Activated naive CD4-positive, alpha-beta T cell treated with anti-CD3 and anti-CD28 coated beads for 36 hours (primary cell): Measurements from ENCODE around the gene SLC35G4. TPM values are rescaled to one million over a fixed set of nuclear protein-coding genes. Genes with fewer than 3 reads are reported as not detected.
"Not testable (repeated sequence)": the region's sequence is repeated elsewhere in the genome, so short reads cannot be mapped to it uniquely, and the experiment has no call there.

Experiments
- CTCF ChIA-PET: fragments of 350-600 bp; sonication (Branson Sonifier 250); formaldehyde crosslinking; loops from one replicate; lab custom pipeline; 2021; ENCODE audit warnings: antibody characterized with exemption; lab: Charles Lee
- DNase-seq: peaks from one replicate; pipeline ENCODE4 v3.0.0-alpha.2; 2020
- H3K27ac Mint-ChIP-seq: one replicate; pipeline ENCODE4 v1.8.0; 2021; ENCODE audit warnings: mild to moderate bottlenecking, mixed read lengths
- H3K27me3 Mint-ChIP-seq: one replicate; pipeline ENCODE4 v1.8.0; 2021; ENCODE audit warnings: low read depth, mixed read lengths
- H3K36me3 Mint-ChIP-seq: one replicate; pipeline ENCODE4 v1.8.0; 2021; ENCODE audit warnings: low read depth, mixed read lengths
- H3K4me1 Mint-ChIP-seq: one replicate; pipeline ENCODE4 v1.8.0; 2021; ENCODE audit warnings: low read depth, mixed read lengths
- H3K4me3 Mint-ChIP-seq: one replicate; pipeline ENCODE4 v1.8.0; 2021; ENCODE audit warnings: mild to moderate bottlenecking, moderate library complexity, mixed read lengths
- H3K9me3 Mint-ChIP-seq: one replicate; pipeline ENCODE4 v1.8.0; 2021; ENCODE audit warnings: mixed read lengths
- intact Hi-C: fragments of 100-400 bp; cut with micrococcal nuclease; formaldehyde crosslinking; loops from one replicate; pipeline ENCODE4 v1.15.1; 2023
- total RNA-seq, 2 experiments: library from RNA; stranded (reverse); gene quantifications; one replicate each; pipeline ENCODE4 v1.2.3, GENCODE V29; 2021

The SLC35G4 gene
- total RNA-seq, 2 experiments from 2014 or later = not detected

DNA sequence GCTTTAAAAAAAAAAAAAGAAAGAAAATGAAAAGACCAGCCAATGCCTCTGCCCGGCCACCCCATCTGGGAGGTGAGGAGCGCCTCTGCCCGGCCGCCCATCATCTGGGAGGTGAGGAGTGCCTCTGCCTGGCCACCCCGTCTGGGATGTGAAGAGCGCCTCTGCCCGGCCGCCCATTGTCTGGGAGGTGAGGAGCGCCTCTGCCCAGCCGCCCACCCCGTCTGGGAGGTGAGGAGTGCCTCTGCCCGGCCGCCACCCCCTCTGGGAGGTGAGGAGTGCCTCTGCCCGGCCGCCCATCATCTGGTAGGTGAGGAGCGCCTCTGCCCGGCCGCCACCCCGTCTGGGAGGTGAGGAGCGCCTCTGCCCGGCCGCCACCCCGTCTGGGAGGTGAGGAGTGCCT, 37.9 kb downstream of the SLC35G4 start:
- CTCF ChIA-PET = interaction anchor here (0.6 kb wide), 2 partner anchors 9 to 624 kb away, joined by 3 read pairs; no protein-coding TSS in a partner anchor
- peaks cover 10% of the 10 kb centered on the region for H3K9me3 Mint-ChIP-seq
- H3K4me3 Mint-ChIP-seq, H3K27ac Mint-ChIP-seq, H3K36me3 Mint-ChIP-seq, H3K4me1 Mint-ChIP-seq, DNase-seq, H3K27me3 Mint-ChIP-seq, intact Hi-C loops: not testable (repeated sequence)

DNA sequence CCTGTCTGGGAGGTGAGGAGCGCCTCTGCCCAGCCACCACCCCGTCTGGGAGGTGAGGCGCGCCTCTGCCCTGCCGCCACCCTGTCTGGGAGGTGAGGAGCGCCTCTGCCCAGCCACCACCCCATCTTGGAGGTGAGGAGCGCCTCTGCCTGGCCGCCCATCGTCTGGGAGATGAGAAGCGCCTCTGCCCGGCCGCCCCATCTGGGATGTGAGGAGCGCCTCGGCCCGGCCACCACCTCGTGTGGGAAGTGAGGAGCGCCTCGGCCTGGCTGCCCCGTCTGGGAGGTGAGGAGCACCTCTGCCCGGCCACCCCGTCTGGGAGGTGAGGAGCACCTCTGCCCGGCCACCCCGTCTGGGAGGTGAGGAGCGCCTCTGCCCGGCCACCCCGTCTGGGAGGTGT, 38.4 kb downstream of the SLC35G4 start:
- CTCF ChIA-PET, H3K36me3 Mint-ChIP-seq, DNase-seq, H3K4me3 Mint-ChIP-seq, H3K27ac Mint-ChIP-seq, intact Hi-C loops, H3K27me3 Mint-ChIP-seq, H3K4me1 Mint-ChIP-seq: not testable (repeated sequence)
- H3K9me3 Mint-ChIP-seq = peaks cover 10% of the 10 kb centered on the region

DNA sequence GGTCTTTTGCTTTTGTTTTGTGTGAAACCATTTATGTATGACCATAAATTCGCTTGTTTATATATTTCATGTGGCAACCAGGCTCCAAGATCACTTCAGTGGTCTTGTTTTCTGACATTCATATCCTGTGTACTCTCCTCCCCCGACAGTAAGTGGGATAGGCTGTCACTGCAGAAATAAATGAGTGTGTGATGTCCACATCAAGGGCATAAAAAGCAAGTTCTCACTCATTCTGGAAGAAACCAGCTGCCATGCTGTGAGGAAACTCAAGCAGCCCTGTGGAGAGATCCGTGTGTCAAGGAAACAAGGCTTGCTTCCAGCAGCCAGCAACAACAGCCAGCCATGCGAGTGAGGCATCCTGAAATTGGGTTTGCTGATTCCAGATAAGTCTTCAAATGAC, 40.4 kb downstream of the SLC35G4 start:
- CTCF ChIA-PET = no interaction called here
- Mint-ChIP-seq H3K4me1 (no peaks in the 10 kb centered on the region), H3K36me3 (no peaks in the 10 kb centered on the region), H3K27ac (no peak overlapping the region), H3K4me3 (no peak overlapping the region), H3K9me3 (peaks cover 10% of the 10 kb centered on the region), H3K27me3 (peaks cover 17% of the 10 kb centered on the region)
- intact Hi-C loops = no loop called here
- DNase-seq = no peak

DNA sequence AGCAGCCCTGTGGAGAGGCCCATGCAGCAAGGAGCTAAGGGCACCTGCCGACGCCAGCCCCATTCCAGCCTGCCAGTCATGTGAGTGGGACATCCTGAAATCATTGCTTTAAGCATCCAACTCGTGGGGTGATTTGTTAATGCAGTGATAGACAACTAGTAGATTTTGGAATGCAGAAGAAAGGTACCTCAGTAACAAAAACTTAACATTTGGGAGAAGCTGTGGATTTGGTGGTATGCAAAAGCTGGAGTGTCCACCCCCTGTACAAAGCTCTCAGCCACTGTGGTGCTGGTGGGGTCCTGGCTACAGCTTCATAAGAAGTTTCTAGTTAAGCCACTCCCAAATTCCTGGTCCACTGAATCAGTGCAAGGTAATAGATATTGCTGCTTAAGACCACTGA, 42.5 kb downstream of the SLC35G4 start:
- no peak overlapping the region for H3K4me3 Mint-ChIP-seq
- H3K36me3 Mint-ChIP-seq = no peaks in the 10 kb centered on the region
- no peak overlapping the region for H3K27ac Mint-ChIP-seq
- CTCF ChIA-PET = no interaction called here
- DNase-seq = no peak
- intact Hi-C loops = no loop called here
- H3K4me1 Mint-ChIP-seq = peaks cover 6% of the 10 kb centered on the region
- H3K9me3 Mint-ChIP-seq = peaks cover 8% of the 10 kb centered on the region
- H3K27me3 Mint-ChIP-seq = peaks cover 28% of the 10 kb centered on the region

DNA sequence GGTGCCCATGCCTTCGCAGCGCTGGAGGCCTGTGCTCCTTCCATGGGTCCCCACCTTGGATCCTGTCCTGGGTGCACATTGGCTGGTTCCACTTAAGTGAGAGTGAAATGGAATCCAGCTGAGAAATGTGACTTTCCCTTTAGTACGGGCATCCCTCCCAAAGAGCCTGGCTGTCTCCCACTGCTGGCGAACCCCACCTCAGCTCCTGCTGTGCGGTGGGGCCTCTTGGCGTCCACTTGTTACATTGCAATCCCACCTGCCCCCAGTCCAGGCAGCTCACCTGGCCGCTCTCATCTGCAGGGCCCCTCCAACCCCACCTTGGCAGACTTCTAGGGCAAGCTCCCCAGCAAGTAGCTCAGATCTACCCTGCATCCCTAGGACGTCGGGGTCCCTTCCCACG, 44.1 kb downstream of the SLC35G4 start:
- CTCF ChIA-PET = interaction anchor here (0.7 kb wide), 1 partner anchor 40 kb away, joined by 3 read pairs; no protein-coding TSS in a partner anchor
- Mint-ChIP-seq H3K36me3 (no peaks in the 10 kb centered on the region), H3K9me3 (peaks cover 5% of the 10 kb centered on the region), H3K27ac (no peak overlapping the region), H3K27me3 (peaks cover 39% of the 10 kb centered on the region), H3K4me3 (no peak overlapping the region), H3K4me1 (peaks cover 6% of the 10 kb centered on the region)
- no peak for DNase-seq
- intact Hi-C loops = no loop called here

DNA sequence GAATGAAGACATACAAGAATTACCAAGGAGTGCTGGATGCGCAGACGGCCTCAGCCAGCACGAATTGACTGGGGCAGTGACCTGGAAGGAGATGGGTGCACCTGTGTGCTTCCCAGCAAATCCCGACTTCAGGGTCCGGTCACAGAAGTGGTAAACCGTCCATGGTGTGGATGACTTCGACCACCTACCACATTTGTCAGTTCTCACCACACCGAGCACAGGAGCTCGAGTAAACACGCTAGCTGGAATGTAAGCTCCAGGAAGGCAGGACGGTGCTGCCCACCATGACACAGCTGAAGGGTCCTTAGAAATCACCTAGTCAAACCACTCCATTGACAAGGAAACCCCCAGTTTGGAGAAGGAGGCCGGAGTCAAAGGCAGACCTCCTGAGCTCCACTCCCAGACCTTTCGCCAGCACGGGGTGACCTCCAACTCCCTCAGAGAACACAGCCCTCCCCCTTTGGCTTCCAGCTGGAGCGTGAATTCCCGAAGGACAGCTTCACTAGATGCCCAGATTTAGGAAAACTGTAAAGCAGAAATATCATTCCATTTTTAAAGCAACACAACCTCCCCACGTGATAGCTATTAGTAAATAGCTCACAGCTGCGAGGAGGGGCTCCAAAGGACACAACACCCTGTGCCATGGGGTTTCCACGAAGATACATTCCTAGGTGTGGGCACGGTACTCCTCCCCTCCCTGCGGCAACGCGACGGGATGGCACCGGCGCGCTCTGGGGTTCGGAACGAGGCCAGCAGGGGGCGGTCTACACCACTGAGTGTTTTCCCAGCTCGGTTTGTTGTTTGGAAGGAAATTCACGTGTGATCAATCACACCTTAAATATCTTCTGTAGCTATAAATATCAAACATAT, 45.6 kb downstream of the SLC35G4 start:
- DNase-seq = peak; percentile 71
- CTCF ChIA-PET = interaction anchor here (0.8 to 3.4 kb wide), 19 partner anchors 10 to 384 kb away, joined by 3 to 16 read pairs (median 4); partner anchors contain the start of gene GNAL
- Mint-ChIP-seq H3K9me3 (no peaks in the 10 kb centered on the region), H3K36me3 (no peaks in the 10 kb centered on the region), H3K27me3 (peaks cover 39% of the 10 kb centered on the region), H3K4me3 (no peak overlapping the region), H3K4me1 (peaks cover 6% of the 10 kb centered on the region), H3K27ac (no peak overlapping the region)
- intact Hi-C loops = loop anchor here (1.0 to 5.0 kb wide), 3 partner anchors 73 to 384 kb away; no protein-coding TSS in a partner anchor

DNA sequence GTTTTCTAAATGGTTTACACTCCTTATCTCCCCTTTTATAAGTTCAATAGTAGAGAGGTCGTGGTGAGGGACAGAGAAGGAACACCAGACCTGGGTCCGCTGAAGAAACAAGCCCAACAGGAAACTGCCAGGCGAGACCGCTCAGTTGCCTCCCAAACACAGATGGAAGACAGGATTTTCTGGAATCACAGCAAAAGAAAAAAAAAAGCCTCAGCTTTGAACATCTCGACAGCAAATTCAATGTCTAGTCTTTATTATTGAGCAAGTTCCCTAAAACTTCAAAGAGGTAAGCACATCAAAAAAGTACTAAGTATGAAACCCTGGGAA, 46.2 kb downstream of the SLC35G4 start:
- CTCF ChIA-PET = interaction anchor here (0.8 to 3.4 kb wide), 18 partner anchors 10 to 383 kb away, joined by 3 to 16 read pairs (median 4); partner anchors contain the start of gene GNAL
- Mint-ChIP-seq H3K27me3 (peaks cover 37% of the 10 kb centered on the region), H3K27ac (no peak overlapping the region), H3K36me3 (no peaks in the 10 kb centered on the region), H3K9me3 (no peaks in the 10 kb centered on the region), H3K4me3 (no peak overlapping the region), H3K4me1 (peaks cover 6% of the 10 kb centered on the region)
- no peak for DNase-seq
- intact Hi-C loops = loop anchor here (1.0 to 5.0 kb wide), 3 partner anchors 73 to 384 kb away; no protein-coding TSS in a partner anchor

DNA sequence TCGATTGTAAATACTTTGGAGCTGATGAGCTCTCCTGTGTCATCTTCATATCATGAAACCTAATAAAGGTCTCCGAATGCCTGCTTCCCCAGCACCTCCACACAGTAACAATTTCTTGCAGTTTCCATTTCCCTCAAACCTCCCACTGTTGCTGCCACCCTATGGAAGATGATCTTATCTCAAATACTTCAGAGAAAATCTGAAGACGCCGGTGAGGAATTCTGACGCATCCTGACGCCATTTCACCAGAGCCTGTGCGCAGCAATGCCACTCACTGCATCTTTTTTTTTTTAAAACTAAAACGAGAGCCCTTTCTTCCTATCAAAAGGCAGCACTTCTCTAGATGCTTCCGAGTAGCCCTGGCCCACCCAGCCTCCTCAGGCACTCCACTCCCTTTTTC, 47.8 kb downstream of the SLC35G4 start:
- DNase-seq = no peak
- peaks cover 37% of the 10 kb centered on the region for H3K27me3 Mint-ChIP-seq
- no peak overlapping the region for H3K27ac Mint-ChIP-seq
- no peak overlapping the region for H3K4me3 Mint-ChIP-seq
- H3K9me3 Mint-ChIP-seq = no peaks in the 10 kb centered on the region
- H3K4me1 Mint-ChIP-seq = peaks cover 6% of the 10 kb centered on the region
- intact Hi-C loops = loop anchor here (5.0 kb wide), 1 partner anchor 280 kb away; no protein-coding TSS in a partner anchor
- CTCF ChIA-PET = interaction anchor here (1.0 to 3.4 kb wide), 4 partner anchors 71 to 381 kb away, joined by 4 to 16 read pairs (median 10); no protein-coding TSS in a partner anchor
- no peaks in the 10 kb centered on the region for H3K36me3 Mint-ChIP-seq

DNA sequence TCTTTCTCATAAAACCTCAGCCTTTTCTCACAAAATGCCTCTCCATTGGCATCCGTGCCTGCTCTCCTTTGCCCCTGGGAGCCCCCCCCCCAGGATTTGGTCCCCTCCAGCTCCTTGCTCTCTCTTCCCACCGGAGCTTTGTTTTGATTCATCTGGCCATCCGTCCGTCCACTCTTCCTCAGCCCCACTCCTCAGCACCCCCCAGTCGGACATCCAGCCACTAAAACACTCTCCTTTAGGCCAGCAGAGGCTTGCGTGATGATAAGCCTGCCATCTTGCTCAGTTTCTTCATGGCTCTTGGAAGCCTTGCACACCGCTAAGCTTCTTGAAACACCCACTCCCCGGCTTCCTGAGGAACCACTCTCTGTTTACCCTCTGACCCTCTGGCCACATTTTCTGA, 48.2 kb downstream of the SLC35G4 start:
- no peak for DNase-seq
- Mint-ChIP-seq H3K36me3 (no peaks in the 10 kb centered on the region), H3K27me3 (peaks cover 37% of the 10 kb centered on the region), H3K4me1 (peaks cover 6% of the 10 kb centered on the region), H3K4me3 (no peak overlapping the region), H3K27ac (no peak overlapping the region), H3K9me3 (no peaks in the 10 kb centered on the region)
- CTCF ChIA-PET = interaction anchor here (1.0 to 3.4 kb wide), 2 partner anchors 76 to 381 kb away, joined by 5 to 14 read pairs; no protein-coding TSS in a partner anchor
- intact Hi-C loops = loop anchor here (5.0 kb wide), 1 partner anchor 280 kb away; no protein-coding TSS in a partner anchor

DNA sequence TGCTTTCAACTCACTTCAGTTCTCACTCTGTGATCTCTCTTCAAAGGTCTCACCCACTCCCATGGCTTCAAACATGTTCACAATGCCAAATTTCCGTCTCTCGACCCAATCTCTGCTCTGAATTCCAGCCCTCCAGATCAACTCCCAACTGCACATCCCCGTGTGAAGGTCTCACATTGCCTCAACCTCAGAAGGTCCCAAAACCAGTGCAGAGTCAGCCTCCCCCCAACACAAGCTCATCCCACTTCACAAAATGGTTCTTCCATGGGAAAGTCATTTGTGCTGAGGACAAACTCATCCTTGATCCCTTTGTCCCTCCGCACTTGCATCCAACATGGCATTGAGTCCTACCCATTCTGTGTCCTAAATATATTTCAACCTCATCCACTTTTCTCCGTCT, 48.6 kb downstream of the SLC35G4 start:
- no peak overlapping the region for H3K4me3 Mint-ChIP-seq
- intact Hi-C loops = loop anchor here (5.0 kb wide), 1 partner anchor 279 kb away; no protein-coding TSS in a partner anchor
- H3K9me3 Mint-ChIP-seq = no peaks in the 10 kb centered on the region
- CTCF ChIA-PET = interaction anchor here (3.4 kb wide), 1 partner anchor 381 kb away, joined by 14 read pairs; no protein-coding TSS in a partner anchor
- no peaks in the 10 kb centered on the region for H3K36me3 Mint-ChIP-seq
- H3K27me3 Mint-ChIP-seq = peaks cover 37% of the 10 kb centered on the region
- DNase-seq = no peak
- peaks cover 6% of the 10 kb centered on the region for H3K4me1 Mint-ChIP-seq
- H3K27ac Mint-ChIP-seq = no peak overlapping the region

DNA sequence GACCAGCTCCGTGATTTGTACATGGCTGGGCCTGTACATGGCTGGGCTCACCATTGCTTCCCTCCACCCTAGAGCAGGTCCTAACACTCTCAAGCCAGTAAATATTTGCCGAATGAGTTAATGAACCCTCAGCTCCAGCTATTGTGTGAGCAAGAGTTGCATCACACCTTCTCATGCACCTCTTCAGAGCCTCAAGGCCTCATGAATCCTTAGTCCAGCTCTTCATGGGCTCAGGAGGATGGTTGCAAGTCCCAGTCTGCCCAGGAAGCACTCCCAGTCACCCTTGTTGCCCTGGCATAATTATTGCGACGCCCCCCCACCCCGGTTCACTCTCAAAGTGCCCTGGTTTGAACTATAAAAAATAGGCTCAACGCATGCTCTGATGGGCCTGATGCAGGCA, 49.6 kb downstream of the SLC35G4 start:
- Mint-ChIP-seq H3K9me3 (no peaks in the 10 kb centered on the region), H3K36me3 (no peaks in the 10 kb centered on the region), H3K4me1 (peaks cover 6% of the 10 kb centered on the region), H3K4me3 (no peak overlapping the region), H3K27ac (no peak overlapping the region), H3K27me3 (peaks cover 30% of the 10 kb centered on the region)
- CTCF ChIA-PET = interaction anchor here (0.6 kb wide), 1 partner anchor 80 kb away, joined by 3 read pairs; no protein-coding TSS in a partner anchor
- DNase-seq = no peak
- intact Hi-C loops = loop anchor here (5.0 kb wide), 1 partner anchor 278 kb away; no protein-coding TSS in a partner anchor
